ENCODE measurements around the gene RAP1GAP2. TPM values are rescaled to one million over a fixed set of nuclear protein-coding genes. Genes with fewer than 3 reads are reported as not detected.

Gene RAP1GAP2
- total and polyA plus RNA-seq, 2 of the 8 experiments (the other 6 are each of a cell fraction or from before 2014, with no cell fraction given), result 24.0 to 63.8 TPM

GRCh38 chr17:2978116-2978515, 181.9 kb downstream of the RAP1GAP2 start (continued):
- TF ChIP-seq EZH2 (IDR thresholded peaks at IDR 0.05; ENCODE audit: low read depth, low read length, severe bottlenecking), result no peak
